ENCODE measurements around the gene ACOX2. TPM values are rescaled to one million over a fixed set of nuclear protein-coding genes. Genes with fewer than 3 reads are reported as not detected.

Gene ACOX2
- total and polyA plus RNA-seq, 2 of the 13 experiments (the other 11 are each of a cell fraction or from before 2014, with no cell fraction given), result 42.6 to 98.5 TPM

GRCh38 chr3:58471025-58471887 lies 65.7 kb downstream of the ACOX2 start (continued):
- TF ChIP-seq EHMT2 (IDR thresholded peaks at IDR 0.05; ENCODE audit: borderline replicate concordance, low read depth, low read length), result peak; percentile 49; the same call in 1 of the 2 replicates
- no peak for TF ChIP-seq ZHX1 (CRISPR knock-in tag; IDR thresholded peaks at IDR 0.05; ENCODE audit: low read depth)
- peak; percentile 46; the same call in 1 of the 2 replicates for TF ChIP-seq UBTF (CRISPR knock-in tag; IDR thresholded peaks at IDR 0.05)
- TF ChIP-seq ZNF253 (CRISPR knock-in tag; IDR thresholded peaks at IDR 0.05; ENCODE audit: borderline replicate concordance), result no peak
- TF ChIP-seq DNMT3B (CRISPR knock-in tag; conservative IDR thresholded peaks at IDR 0.05), result peak; percentile 97
- no peak for TF ChIP-seq MAFG (CRISPR knock-in tag; IDR thresholded peaks at IDR 0.05)
- no peak for TF ChIP-seq PTBP1 (IDR thresholded peaks at IDR 0.05; ENCODE audit: low read depth, low read length, poor library complexity, severe bottlenecking)
- peak; percentile 77 for TF ChIP-seq KDM3A (CRISPR knock-in tag; IDR thresholded peaks at IDR 0.05; ENCODE audit: low read depth)
- peak; percentile 99 for TF ChIP-seq PHF21A (CRISPR knock-in tag; IDR thresholded peaks at IDR 0.05)
- TF ChIP-seq REPIN1 (CRISPR knock-in tag; IDR thresholded peaks at IDR 0.05; ENCODE audit: borderline replicate concordance, low read depth), result peak; percentile 39; the same call in 1 of the 2 replicates
- TF ChIP-seq ZFP91 (CRISPR knock-in tag; IDR thresholded peaks at IDR 0.05; ENCODE audit: borderline replicate concordance), result peak; percentile 13; the same call in 1 of the 2 replicates
- no peak for TF ChIP-seq PAWR (CRISPR knock-in tag; IDR thresholded peaks at IDR 0.05; ENCODE audit: borderline replicate concordance)
- TF ChIP-seq ZNF292 (CRISPR knock-in tag; IDR thresholded peaks at IDR 0.05; ENCODE audit: borderline replicate concordance, low read depth), result peak; percentile 89; the same call in 1 of the 2 replicates
- TF ChIP-seq SAP130 (CRISPR knock-in tag; IDR thresholded peaks at IDR 0.05; ENCODE audit: low read depth), result peak; percentile 85
- TF ChIP-seq ATF3 (CRISPR knock-in tag; IDR thresholded peaks at IDR 0.05), result peak; percentile 94
- TF ChIP-seq ATF5 (CRISPR knock-in tag; IDR thresholded peaks at IDR 0.05; ENCODE audit: low read depth), result 0 out of 2 replicates have a peak, but pooled peaks have one; percentile 64
- TF ChIP-seq SP4 (CRISPR knock-in tag; IDR thresholded peaks at IDR 0.05), result peak; percentile 69
- no peak for TF ChIP-seq ZNF644 (CRISPR knock-in tag; IDR thresholded peaks at IDR 0.05; ENCODE audit: low read depth)
